ENCODE results near the gene TXNDC5. TPM values are rescaled to one million over a fixed set of nuclear protein-coding genes. Genes with fewer than 3 reads are reported as not detected.

The TXNDC5 gene
- 10 to 100 TPM; 60.7 to 62.2 TPM for total RNA-seq

GRCh38 chr6:7910654-7911344, at the start of gene TXNDC5:
Gene TXNDC5 (minus strand): TSS chr6:7910788. CDS start chr6:7910776, 12 bp downstream.
- Mint-ChIP-seq H3K4me3 (peak within 1 kb of the TSS; percentile 81), H3K4me1 (ENCODE audit: low read depth) (peaks cover 14% of the 10 kb centered on the region), H3K27me3 (ENCODE audit: low read depth) (no peaks in the 10 kb centered on the region), H3K27ac (peak within 1 kb of the TSS; percentile 38), H3K36me3 (ENCODE audit: low read depth) (peaks cover 1% of the 10 kb centered on the region), H3K9me3 (no peaks in the 10 kb centered on the region)
- CTCF ChIA-PET = no interaction called here
- peak; percentile 71 for DNase-seq
- intact Hi-C loops (cut with micrococcal nuclease) = loop anchor here (1.0 to 10.0 kb wide), 7 partner anchors 92 to 598 kb away; partner anchors contain the start of genes BLOC1S5, EEF1E1, SLC35B3 and SSR1

DNA sequence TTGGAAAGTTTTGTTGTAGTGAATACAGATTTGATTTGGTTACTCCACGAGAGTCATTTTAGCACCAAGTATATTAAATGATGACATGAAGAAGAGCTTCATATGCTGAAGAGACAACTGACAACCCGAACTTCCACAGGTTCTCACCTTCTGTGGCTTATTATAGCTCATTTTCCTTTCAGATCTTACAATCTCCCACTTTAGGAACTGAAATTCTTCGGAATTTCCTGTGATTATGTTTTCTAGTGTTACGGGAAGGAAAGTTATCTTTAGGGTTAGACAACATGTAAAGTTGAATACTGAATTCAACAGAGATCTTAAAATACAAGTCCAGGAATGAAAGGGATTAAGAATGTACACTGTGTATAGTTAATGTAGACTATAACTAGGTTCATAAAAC, 49.6 kb upstream of the TXNDC5 start:
- Mint-ChIP-seq H3K9me3 (peaks cover under 1% of the 10 kb centered on the region), H3K27ac (no peak overlapping the region), H3K27me3 (ENCODE audit: low read depth) (no peaks in the 10 kb centered on the region), H3K36me3 (ENCODE audit: low read depth) (peaks cover under 1% of the 10 kb centered on the region), H3K4me1 (ENCODE audit: low read depth) (peaks cover 6% of the 10 kb centered on the region), H3K4me3 (no peak overlapping the region)
- CTCF ChIA-PET = interaction anchor here (0.6 kb wide), 1 partner anchor 992 kb away, joined by 3 read pairs; no protein-coding TSS in a partner anchor
- DNase-seq = no peak
- intact Hi-C loops (cut with micrococcal nuclease) = no loop called here

- intact Hi-C loops (cut with micrococcal nuclease) = no loop called here
- CTCF ChIA-PET = no interaction called here
- DNase-seq = no peak
- Mint-ChIP-seq H3K27me3 (ENCODE audit: low read depth) (no peaks in the 10 kb centered on the region), H3K36me3 (ENCODE audit: low read depth) (no peaks in the 10 kb centered on the region), H3K4me1 (ENCODE audit: low read depth) (peaks cover 6% of the 10 kb centered on the region), H3K9me3 (no peaks in the 10 kb centered on the region), H3K4me3 (no peak overlapping the region), H3K27ac (no peak overlapping the region)
Measured at GRCh38 chr6:7959453-7959852, 48.9 kb upstream of the TXNDC5 start.

DNA sequence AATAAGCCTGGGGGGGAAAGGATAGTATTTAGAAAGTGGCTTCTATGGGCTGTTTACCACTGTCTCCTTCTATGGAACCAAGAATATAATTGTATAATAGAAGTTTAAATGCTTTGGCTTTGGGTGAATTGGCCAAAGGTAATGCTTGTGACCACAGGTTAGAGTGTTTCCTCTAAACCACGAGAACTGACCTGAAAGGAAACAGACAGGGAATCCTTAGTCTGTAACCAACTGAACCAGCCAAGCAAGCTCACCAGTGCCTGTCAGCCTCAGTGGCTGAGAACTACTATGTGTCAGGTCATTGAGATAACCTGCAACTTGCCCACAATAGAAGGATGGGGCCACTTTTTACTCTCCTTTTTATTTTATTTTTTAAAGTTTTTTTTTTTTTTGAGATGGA, 47.9 kb upstream of the TXNDC5 start:
- Mint-ChIP-seq H3K36me3 (ENCODE audit: low read depth) (no peaks in the 10 kb centered on the region), H3K4me1 (ENCODE audit: low read depth) (peaks cover 5% of the 10 kb centered on the region), H3K27me3 (ENCODE audit: low read depth) (no peaks in the 10 kb centered on the region), H3K4me3 (no peak overlapping the region), H3K27ac (no peak overlapping the region), H3K9me3 (no peaks in the 10 kb centered on the region)
- CTCF ChIA-PET = no interaction called here
- no peak for DNase-seq
- intact Hi-C loops (cut with micrococcal nuclease) = no loop called here

DNA sequence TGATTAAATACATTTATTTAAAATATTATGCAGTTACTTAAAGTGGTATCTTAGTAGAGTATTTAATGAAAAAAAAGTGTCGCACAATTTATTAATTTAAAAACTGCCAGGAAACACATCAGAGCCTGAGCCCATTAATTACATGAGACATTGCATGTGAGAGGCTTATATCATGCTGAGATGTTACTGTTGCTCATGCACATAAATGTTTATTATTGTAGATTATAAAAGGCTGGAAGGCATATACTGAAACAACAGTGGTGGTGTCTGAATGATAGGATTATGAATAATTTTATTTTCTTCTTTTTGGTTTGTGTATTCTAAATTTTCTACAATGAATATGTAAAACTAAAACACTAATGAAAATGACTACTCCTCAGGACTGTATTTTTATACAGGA, 45.7 kb upstream of the TXNDC5 start:
- H3K4me3 Mint-ChIP-seq = no peak overlapping the region
- CTCF ChIA-PET = no interaction called here
- H3K27ac Mint-ChIP-seq = no peak overlapping the region
- H3K4me1 Mint-ChIP-seq (ENCODE audit: low read depth) = no peaks in the 10 kb centered on the region
- peaks cover 5% of the 10 kb centered on the region for H3K27me3 Mint-ChIP-seq (ENCODE audit: low read depth)
- H3K9me3 Mint-ChIP-seq = no peaks in the 10 kb centered on the region
- no peak for DNase-seq
- H3K36me3 Mint-ChIP-seq (ENCODE audit: low read depth) = no peaks in the 10 kb centered on the region
- intact Hi-C loops (cut with micrococcal nuclease) = no loop called here

DNA sequence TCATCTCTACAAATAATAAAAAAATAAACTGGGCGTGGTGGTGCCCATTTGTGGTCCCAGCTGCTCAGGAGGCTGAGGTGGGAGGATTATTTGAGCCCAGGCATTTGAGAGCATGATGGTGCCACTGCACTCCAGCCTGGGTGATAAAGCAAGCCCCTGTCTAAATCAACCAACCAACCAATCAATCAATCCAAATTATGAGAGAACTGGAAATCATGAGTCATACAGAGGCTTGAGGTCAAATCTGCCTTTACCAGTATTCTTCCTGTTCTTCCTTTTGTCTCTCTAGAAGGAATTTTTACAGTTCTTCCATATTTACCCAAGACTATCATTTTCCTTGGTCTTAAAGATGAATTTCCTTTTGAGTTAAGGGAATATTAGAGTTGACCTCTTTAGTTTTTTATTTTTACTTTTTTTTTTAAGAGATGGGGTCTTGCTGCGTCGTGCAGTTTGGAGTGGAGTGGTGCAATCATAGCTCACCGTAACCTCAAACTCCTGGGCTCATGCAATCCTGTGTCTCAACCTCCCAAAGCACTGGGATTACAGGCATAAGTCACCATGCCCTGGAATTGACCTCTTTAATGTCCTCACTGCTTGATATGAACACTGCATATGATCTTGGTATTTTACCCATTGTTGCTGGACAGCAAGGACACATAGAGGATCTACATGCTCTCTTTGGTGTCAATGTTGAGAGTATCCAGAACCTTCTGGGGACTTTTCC, 44.1 kb upstream of the TXNDC5 start:
- H3K36me3 Mint-ChIP-seq (ENCODE audit: low read depth) = no peaks in the 10 kb centered on the region
- H3K27me3 Mint-ChIP-seq (ENCODE audit: low read depth) = peaks cover 11% of the 10 kb centered on the region
- no peaks in the 10 kb centered on the region for H3K9me3 Mint-ChIP-seq
- intact Hi-C loops (cut with micrococcal nuclease) = no loop called here
- no peaks in the 10 kb centered on the region for H3K4me1 Mint-ChIP-seq (ENCODE audit: low read depth)
- H3K4me3 Mint-ChIP-seq = no peak overlapping the region
- H3K27ac Mint-ChIP-seq = no peak overlapping the region
- CTCF ChIA-PET = no interaction called here
- no peak for DNase-seq

DNA sequence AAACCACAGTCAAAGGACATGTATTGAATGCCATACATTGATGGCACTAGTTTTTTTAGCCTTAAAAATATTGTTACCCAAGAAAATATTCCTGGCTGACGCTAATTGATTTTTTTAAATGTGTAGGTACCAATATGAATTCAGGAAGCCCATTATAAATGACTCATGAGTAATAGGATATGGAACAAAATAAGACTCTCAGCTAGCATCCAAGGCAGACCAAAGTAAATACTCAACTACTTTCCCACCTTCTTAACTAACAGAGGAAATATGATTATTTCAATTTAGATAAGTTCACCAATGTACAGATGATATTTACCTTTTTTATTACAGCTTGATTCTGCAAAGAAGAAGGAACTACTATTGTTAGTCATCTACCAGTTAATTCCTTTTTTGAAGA, 43.2 kb upstream of the TXNDC5 start:
- H3K27ac Mint-ChIP-seq = no peak overlapping the region
- H3K4me1 Mint-ChIP-seq (ENCODE audit: low read depth) = no peaks in the 10 kb centered on the region
- H3K4me3 Mint-ChIP-seq = no peak overlapping the region
- DNase-seq = no peak
- peaks cover 2% of the 10 kb centered on the region for H3K36me3 Mint-ChIP-seq (ENCODE audit: low read depth)
- no peaks in the 10 kb centered on the region for H3K9me3 Mint-ChIP-seq
- H3K27me3 Mint-ChIP-seq (ENCODE audit: low read depth) = peaks cover 17% of the 10 kb centered on the region
- intact Hi-C loops (cut with micrococcal nuclease) = no loop called here
- CTCF ChIA-PET = no interaction called here

DNA sequence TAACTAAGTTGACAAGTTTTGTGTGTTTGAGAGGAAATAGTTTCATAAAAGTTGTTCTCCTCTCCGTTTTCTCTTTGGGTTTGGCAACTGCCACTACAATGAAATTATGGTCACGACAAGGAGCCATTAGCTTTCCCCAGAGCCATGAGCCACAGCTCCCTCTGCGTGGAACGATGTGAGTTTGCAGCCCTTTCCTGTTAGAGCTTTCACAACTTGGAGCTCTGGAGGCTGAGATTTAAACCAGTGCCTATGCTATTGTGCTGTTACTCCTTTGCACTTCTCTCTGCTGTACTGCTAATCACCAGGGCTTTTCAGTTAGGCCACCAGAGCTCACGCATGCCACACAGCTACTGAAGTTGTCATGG, 29.3 kb upstream of the TXNDC5 start:
- Mint-ChIP-seq H3K4me3 (no peak overlapping the region), H3K4me1 (ENCODE audit: low read depth) (no peaks in the 10 kb centered on the region), H3K27ac (no peak overlapping the region), H3K27me3 (ENCODE audit: low read depth) (peaks cover 14% of the 10 kb centered on the region), H3K9me3 (peaks cover 1% of the 10 kb centered on the region), H3K36me3 (ENCODE audit: low read depth) (no peaks in the 10 kb centered on the region)
- CTCF ChIA-PET = no interaction called here
- DNase-seq = no peak
- intact Hi-C loops (cut with micrococcal nuclease) = no loop called here

DNA sequence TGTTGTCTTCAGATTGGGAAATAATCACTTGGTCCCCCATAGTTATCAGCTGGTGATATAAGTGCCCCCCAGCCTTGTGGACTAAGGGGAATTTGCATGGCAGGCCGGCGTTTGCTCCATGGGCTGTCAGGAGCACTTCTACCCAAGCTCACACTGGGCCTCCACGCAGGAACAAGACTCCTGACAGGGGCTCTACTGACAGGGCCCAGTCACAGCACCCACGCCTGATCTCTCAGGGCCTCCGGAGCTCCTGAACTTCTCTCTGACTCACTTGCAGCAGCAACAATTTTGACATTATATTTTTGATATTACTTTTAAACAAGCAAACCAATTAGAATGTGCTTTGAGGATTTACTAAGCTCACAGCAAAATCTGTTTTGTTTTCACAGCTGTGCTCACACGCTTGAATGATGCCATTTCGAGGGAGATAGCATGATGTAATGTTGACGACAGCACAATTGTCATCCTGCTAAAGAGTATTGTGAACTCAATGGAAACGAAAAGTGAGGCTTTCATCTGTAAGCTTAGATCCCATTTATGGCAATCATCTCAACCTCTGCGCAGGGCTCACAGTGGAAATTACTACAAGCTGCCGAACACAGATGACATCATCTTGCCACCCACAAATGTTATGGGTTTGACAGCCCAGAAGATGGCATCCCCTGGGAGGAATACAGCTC, 28.7 kb upstream of the TXNDC5 start:
- Mint-ChIP-seq H3K27ac (no peak overlapping the region), H3K36me3 (ENCODE audit: low read depth) (no peaks in the 10 kb centered on the region), H3K9me3 (peaks cover 1% of the 10 kb centered on the region), H3K27me3 (ENCODE audit: low read depth) (peaks cover 14% of the 10 kb centered on the region), H3K4me3 (no peak overlapping the region), H3K4me1 (ENCODE audit: low read depth) (no peaks in the 10 kb centered on the region)
- intact Hi-C loops (cut with micrococcal nuclease) = no loop called here
- CTCF ChIA-PET = no interaction called here
- DNase-seq = no peak

- Mint-ChIP-seq H3K27ac (no peak overlapping the region), H3K36me3 (ENCODE audit: low read depth) (no peaks in the 10 kb centered on the region), H3K4me1 (ENCODE audit: low read depth) (no peaks in the 10 kb centered on the region), H3K27me3 (ENCODE audit: low read depth) (peaks cover 14% of the 10 kb centered on the region), H3K4me3 (no peak overlapping the region), H3K9me3 (peaks cover 1% of the 10 kb centered on the region)
- CTCF ChIA-PET = no interaction called here
- DNase-seq = no peak
- intact Hi-C loops (cut with micrococcal nuclease) = no loop called here
Measured at GRCh38 chr6:7938562-7939183, 28.1 kb upstream of the TXNDC5 start.

- Mint-ChIP-seq H3K9me3 (no peaks in the 10 kb centered on the region), H3K27me3 (ENCODE audit: low read depth) (peaks cover 17% of the 10 kb centered on the region), H3K36me3 (ENCODE audit: low read depth) (no peaks in the 10 kb centered on the region), H3K4me1 (ENCODE audit: low read depth) (no peaks in the 10 kb centered on the region), H3K27ac (no peak overlapping the region), H3K4me3 (no peak overlapping the region)
- DNase-seq = no peak
- intact Hi-C loops (cut with micrococcal nuclease) = no loop called here
- CTCF ChIA-PET = interaction anchor here (1.5 kb wide), 1 partner anchor 40 kb away, joined by 4 read pairs; no protein-coding TSS in a partner anchor
Measured at GRCh38 chr6:7933794-7934193, 23.2 kb upstream of the TXNDC5 start.

- no peak for DNase-seq
- H3K4me1 Mint-ChIP-seq (ENCODE audit: low read depth) = no peaks in the 10 kb centered on the region
- CTCF ChIA-PET = interaction anchor here (0.7 to 1.5 kb wide), 2 partner anchors 16 to 41 kb away, joined by 3 to 4 read pairs; no protein-coding TSS in a partner anchor
- no peak overlapping the region for H3K4me3 Mint-ChIP-seq
- H3K9me3 Mint-ChIP-seq = no peaks in the 10 kb centered on the region
- no peak overlapping the region for H3K27ac Mint-ChIP-seq
- intact Hi-C loops (cut with micrococcal nuclease) = no loop called here
- H3K27me3 Mint-ChIP-seq (ENCODE audit: low read depth) = peaks cover 16% of the 10 kb centered on the region
- no peaks in the 10 kb centered on the region for H3K36me3 Mint-ChIP-seq (ENCODE audit: low read depth)
Measured at GRCh38 chr6:7932625-7933024, 22.0 kb upstream of the TXNDC5 start.
